OCI-LY7 (cell line): Measurements from ENCODE around the gene GTF2B.

Source experiments
- CTCF ChIP-seq: fragments of 200-600 bp; sonication (generic); conservative IDR thresholded peaks from 2 replicates; pipeline ENCODE4 v1.5.1; 2014; ENCODE audit warnings: mild to moderate bottlenecking, antibody characterized with exemption, low read length, moderate library complexity, mixed read lengths
- EZH2phosphoT487 ChIP-seq: fragments of 200-600 bp; sonication (generic); IDR thresholded peaks from 2 replicates; pipeline ENCODE4 v1.6.1; 2018; ENCODE audit warnings: low read depth, borderline replicate concordance, mild to moderate bottlenecking, mixed run types, antibody characterized with exemption, low read length, moderate library complexity, mixed read lengths

GRCh38 chr1:88897070-88897730 is 5.8 kb upstream of the GTF2B start:
- no peak for TF ChIP-seq CTCF
- TF ChIP-seq EZH2phosphoT487 = no peak
